Activated CD4-positive, alpha-beta memory T cell treated with anti-CD3 and anti-CD28 coated beads for 36 hours (primary cell): Measurements from ENCODE around the gene TEKT3. TPM values are rescaled to one million over a fixed set of nuclear protein-coding genes. Genes with fewer than 3 reads are reported as not detected.

Experiments
- CTCF ChIA-PET: fragments of 350-600 bp; sonication (Branson Sonifier 250); formaldehyde crosslinking; loops from one replicate; lab custom pipeline; 2021; ENCODE audit warnings: antibody characterized with exemption, inconsistent platforms; lab: Charles Lee
- POLR2A ChIA-PET: fragments of 350-600 bp; sonication (Branson Sonifier 250); formaldehyde crosslinking; loops from one replicate; lab custom pipeline; 2021; ENCODE audit warnings: antibody characterized with exemption; lab: Charles Lee
- DNase-seq: peaks from one replicate; pipeline ENCODE4 v3.0.0-alpha.2; 2020
- H3K27ac Mint-ChIP-seq: one replicate; pipeline ENCODE4 v1.8.0; 2021; ENCODE audit warnings: mixed read lengths
- H3K27me3 Mint-ChIP-seq: one replicate; pipeline ENCODE4 v1.8.0; 2021; ENCODE audit warnings: mixed read lengths
- H3K36me3 Mint-ChIP-seq: one replicate; pipeline ENCODE4 v1.8.0; 2021; ENCODE audit warnings: mixed read lengths
- H3K4me1 Mint-ChIP-seq: one replicate; pipeline ENCODE4 v1.8.0; 2021; ENCODE audit warnings: low read depth, mixed read lengths
- H3K4me3 Mint-ChIP-seq: one replicate; pipeline ENCODE4 v1.8.0; 2021; ENCODE audit warnings: mild to moderate bottlenecking, mixed read lengths
- H3K9me3 Mint-ChIP-seq: one replicate; pipeline ENCODE4 v1.8.0; 2021; ENCODE audit warnings: mixed read lengths
- intact Hi-C: fragments of 100-400 bp; cut with micrococcal nuclease; formaldehyde crosslinking; loops from one replicate; pipeline ENCODE4 v1.15.1; 2023
- total RNA-seq, 2 experiments: library from RNA; stranded (reverse); gene quantifications; one replicate each; pipeline ENCODE4 v1.2.3, GENCODE V29; 2021

Gene TEKT3
- total RNA-seq, 2 experiments from 2014 or later, result 0.33 TPM; not detected in 1

DNA sequence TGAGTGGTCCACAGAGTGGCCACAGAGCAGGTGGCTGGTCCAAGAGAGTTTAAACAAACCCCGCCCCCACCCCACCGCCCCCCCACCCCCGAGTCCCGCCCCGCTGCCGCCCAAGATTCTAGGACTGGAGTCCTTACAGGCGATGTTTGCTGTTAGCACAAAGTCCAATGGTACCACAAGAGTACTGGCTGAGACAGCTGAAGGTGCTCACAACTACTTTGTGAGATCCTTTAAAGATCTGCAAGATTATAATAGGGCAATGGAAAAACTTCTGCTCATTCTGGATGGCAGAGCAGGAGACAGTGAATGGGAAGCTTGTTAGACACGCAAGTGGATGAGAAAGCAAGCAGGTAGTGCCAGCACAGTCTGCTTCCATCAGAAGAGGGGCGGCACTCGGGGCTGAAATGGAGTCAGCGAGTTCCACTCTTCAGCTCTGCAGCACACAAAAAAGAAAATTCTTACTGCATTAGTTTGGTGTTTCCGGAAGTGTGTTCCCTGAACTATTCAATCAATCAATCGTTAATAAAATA lies 4.7 kb upstream of the TEKT3 start:
- POLR2A ChIA-PET, result no interaction called here
- no peaks in the 10 kb centered on the region for H3K36me3 Mint-ChIP-seq
- H3K4me1 Mint-ChIP-seq, result peaks cover 2% of the 10 kb centered on the region
- CTCF ChIA-PET, result no interaction called here
- intact Hi-C loops, result no loop called here
- H3K9me3 Mint-ChIP-seq, result no peaks in the 10 kb centered on the region
- no peak overlapping the region for H3K4me3 Mint-ChIP-seq
- H3K27ac Mint-ChIP-seq, result no peak overlapping the region
- DNase-seq, result no peak
- peaks cover 62% of the 10 kb centered on the region for H3K27me3 Mint-ChIP-seq

DNA sequence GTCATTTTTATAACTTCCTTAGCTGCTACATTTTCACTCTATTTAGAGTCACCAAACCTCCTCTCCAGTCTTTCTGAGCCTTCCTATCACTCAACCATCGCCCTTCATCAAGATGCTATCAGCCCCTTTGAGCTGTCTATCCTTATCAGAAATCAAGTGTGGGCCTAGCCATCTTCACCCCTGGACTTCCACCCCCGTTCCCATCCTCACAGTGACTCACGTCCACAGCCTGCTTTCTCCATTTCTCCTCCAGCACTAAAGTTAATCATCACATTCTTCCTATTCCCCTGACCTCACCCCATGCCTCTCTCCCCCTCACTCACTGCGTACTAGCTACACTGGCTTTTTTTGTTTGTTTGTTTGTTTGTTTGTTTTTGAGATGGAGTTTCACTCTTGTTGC lies 2.4 kb upstream of the TEKT3 start:
- POLR2A ChIA-PET, result no interaction called here
- Mint-ChIP-seq H3K4me3 (no peak overlapping the region), H3K36me3 (no peaks in the 10 kb centered on the region), H3K4me1 (peaks cover 6% of the 10 kb centered on the region), H3K27me3 (peaks cover 59% of the 10 kb centered on the region), H3K27ac (no peak overlapping the region), H3K9me3 (no peaks in the 10 kb centered on the region)
- no peak for DNase-seq
- intact Hi-C loops, result no loop called here
- CTCF ChIA-PET, result no interaction called here

DNA sequence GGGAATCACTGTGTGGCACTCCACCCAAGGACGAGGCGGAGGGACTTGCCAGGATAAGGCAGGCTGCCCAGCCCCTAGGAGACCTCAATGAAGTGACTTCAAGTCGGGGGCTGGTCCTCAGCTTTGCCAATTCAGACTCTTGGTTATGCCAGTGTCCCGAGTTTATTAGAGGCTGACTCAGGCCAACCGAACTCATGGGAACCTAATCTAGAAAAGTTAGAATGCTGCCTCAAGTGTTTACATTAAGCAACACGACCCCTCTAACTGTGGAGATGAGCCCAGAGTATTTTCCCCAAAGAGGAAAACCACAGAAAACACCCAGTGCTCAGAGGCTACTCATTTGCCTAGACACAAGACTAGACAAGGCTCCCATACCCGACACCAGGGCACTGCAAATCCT lies 1.1 kb upstream of the TEKT3 start:
- DNase-seq, result no peak
- ChIA-PET CTCF (no interaction called here), POLR2A (no interaction called here)
- H3K27ac Mint-ChIP-seq, result no peak overlapping the region
- H3K36me3 Mint-ChIP-seq, result no peaks in the 10 kb centered on the region
- H3K4me3 Mint-ChIP-seq, result no peak overlapping the region
- intact Hi-C loops, result no loop called here
- peaks cover 50% of the 10 kb centered on the region for H3K27me3 Mint-ChIP-seq
- H3K9me3 Mint-ChIP-seq, result no peaks in the 10 kb centered on the region
- peaks cover 6% of the 10 kb centered on the region for H3K4me1 Mint-ChIP-seq

DNA sequence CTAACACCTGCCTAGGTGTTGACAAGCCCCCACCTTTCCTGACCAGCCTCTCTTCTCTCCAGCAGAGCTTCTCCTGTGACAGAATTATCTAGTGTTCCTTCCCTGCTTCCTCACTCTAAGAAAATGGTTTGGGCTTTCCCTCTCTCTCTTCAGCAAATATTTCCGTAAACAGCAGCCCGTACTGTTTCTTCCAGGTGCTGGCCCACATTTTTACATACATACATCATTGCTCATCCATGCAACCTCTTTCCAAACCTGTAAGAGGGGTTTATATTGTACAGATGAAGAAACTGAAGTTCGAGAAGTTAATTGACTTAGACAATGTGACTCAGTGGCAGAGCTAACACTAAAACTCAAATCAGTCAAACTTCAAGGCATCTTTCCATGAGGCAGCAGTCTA lies 569 bp upstream of the TEKT3 start:
- Mint-ChIP-seq H3K4me3 (no peak overlapping the region), H3K27me3 (peaks cover 50% of the 10 kb centered on the region), H3K4me1 (peaks cover 6% of the 10 kb centered on the region), H3K27ac (no peak overlapping the region), H3K36me3 (no peaks in the 10 kb centered on the region), H3K9me3 (no peaks in the 10 kb centered on the region)
- intact Hi-C loops, result no loop called here
- CTCF ChIA-PET, result no interaction called here
- POLR2A ChIA-PET, result no interaction called here
- no peak for DNase-seq

DNA sequence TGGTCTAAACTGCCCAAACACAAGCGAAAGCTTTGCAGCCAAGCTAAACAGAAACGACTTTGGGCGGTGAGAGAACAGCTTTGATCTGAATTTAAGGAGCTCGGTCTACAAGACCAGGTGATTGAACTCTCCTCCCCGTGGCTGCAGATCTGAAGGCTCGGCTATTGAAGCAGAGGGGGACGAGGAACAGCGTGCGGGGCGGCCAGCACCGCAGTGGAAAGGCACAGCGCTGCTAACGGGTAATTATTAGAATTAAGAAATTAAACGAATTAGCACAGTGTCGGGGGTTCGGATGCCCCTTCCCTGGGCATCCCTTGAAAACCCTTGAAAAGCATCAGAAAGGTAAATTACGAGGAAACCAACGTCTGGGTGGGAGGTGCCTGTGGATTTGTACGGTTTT lies 431 bp downstream of the TEKT3 start:
- H3K27me3 Mint-ChIP-seq, result peaks cover 44% of the 10 kb centered on the region
- H3K4me1 Mint-ChIP-seq, result peaks cover 6% of the 10 kb centered on the region
- CTCF ChIA-PET, result no interaction called here
- no peaks in the 10 kb centered on the region for H3K9me3 Mint-ChIP-seq
- no peak for DNase-seq
- no peaks in the 10 kb centered on the region for H3K36me3 Mint-ChIP-seq
- POLR2A ChIA-PET, result no interaction called here
- H3K27ac Mint-ChIP-seq, result no peak overlapping the region
- intact Hi-C loops, result no loop called here
- peak overlapping the region; percentile 27 for H3K4me3 Mint-ChIP-seq

DNA sequence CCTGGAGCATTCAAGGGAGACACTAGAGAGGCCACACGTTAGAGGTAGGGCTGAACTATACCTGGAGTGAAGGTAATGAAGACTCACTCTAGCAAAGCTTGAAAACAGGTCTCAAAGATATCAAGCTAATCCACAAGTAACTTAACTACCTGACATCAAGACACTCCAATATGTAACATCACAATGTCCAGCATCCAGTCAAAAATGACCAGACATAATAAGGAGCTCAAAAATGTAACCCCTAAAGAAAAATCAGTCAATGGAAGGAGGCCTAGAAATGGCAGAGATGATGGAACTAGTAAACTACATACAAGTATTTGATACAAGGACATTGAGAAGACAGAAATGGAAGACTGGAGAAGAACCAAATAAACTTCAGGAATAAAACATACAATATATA lies 6.0 kb downstream of the TEKT3 start:
- intact Hi-C loops, result no loop called here
- Mint-ChIP-seq H3K4me3 (no peak overlapping the region), H3K27ac (no peak overlapping the region), H3K36me3 (peaks cover 3% of the 10 kb centered on the region), H3K4me1 (no peaks in the 10 kb centered on the region), H3K27me3 (peaks cover 32% of the 10 kb centered on the region), H3K9me3 (peaks cover 12% of the 10 kb centered on the region)
- CTCF ChIA-PET, result no interaction called here
- POLR2A ChIA-PET, result no interaction called here
- no peak for DNase-seq

DNA sequence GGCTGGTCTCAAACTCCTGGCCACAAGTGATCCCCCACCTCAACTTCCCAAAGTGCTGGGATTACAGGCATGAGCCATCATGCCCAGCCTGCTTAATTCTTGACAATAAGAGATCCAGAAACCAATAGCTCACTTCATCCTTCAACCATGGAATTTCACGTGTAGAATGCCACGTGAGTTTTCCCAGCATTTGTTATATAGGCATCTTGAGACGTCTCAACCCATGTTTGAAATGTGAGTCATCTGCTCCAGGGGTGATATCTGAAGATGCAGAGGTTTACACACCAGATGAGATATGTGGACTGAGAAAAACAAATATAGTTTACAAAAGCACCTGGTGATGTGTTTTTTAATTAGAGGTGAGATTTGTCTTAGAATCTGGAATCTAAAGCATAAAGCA lies 7.1 kb downstream of the TEKT3 start:
- DNase-seq, result no peak
- CTCF ChIA-PET, result no interaction called here
- POLR2A ChIA-PET, result no interaction called here
- Mint-ChIP-seq H3K9me3 (peaks cover 12% of the 10 kb centered on the region), H3K4me3 (no peak overlapping the region), H3K27me3 (peaks cover 28% of the 10 kb centered on the region), H3K27ac (no peak overlapping the region), H3K4me1 (no peaks in the 10 kb centered on the region), H3K36me3 (peaks cover 3% of the 10 kb centered on the region)
- intact Hi-C loops, result no loop called here

DNA sequence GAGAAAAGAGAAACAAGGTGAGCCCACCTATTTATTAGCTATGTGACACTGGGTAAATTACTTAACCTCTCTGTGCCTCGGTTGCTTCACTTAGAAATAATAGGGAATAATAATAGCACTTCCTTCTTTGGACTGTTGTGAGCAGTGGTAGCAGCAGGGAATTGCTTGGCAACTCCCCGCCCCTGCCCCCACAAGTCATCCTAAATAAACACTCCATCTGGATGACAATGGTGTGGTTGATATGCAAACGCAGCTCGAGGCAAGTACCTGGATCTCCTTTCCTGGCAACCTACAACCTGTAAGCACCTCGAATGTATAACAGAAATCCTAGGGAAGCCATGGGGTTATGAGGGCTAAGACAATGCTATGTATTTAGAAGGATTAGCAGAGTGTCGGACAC lies 9.1 kb downstream of the TEKT3 start:
- H3K36me3 Mint-ChIP-seq, result peaks cover 3% of the 10 kb centered on the region
- H3K9me3 Mint-ChIP-seq, result peaks cover 12% of the 10 kb centered on the region
- intact Hi-C loops, result no loop called here
- no peak overlapping the region for H3K4me3 Mint-ChIP-seq
- no peak overlapping the region for H3K27ac Mint-ChIP-seq
- ChIA-PET CTCF (no interaction called here), POLR2A (no interaction called here)
- no peaks in the 10 kb centered on the region for H3K4me1 Mint-ChIP-seq
- H3K27me3 Mint-ChIP-seq, result peaks cover 29% of the 10 kb centered on the region
- no peak for DNase-seq

DNA sequence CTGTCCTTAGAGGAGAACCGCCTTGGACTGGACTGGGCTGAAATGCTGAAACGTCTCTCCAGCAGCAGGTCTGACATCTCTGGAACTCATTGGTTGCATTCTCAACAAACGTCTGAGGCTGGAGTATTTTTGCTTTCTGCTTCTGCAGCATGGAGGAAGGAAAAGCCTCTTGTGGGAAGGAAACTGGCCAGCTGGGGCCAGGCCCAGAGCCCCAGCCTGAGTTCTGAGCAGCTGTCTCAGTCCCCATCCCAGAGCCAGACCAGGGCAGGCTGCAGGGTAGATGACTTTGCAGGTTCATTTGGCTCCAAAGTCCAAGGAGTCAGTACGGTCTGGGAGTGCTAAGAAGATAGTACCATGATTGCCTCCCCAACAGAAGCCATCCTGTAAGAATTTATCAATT lies 18.3 kb downstream of the TEKT3 start:
- no peak for DNase-seq
- Mint-ChIP-seq H3K27ac (no peak overlapping the region), H3K36me3 (no peaks in the 10 kb centered on the region), H3K4me1 (no peaks in the 10 kb centered on the region), H3K27me3 (peaks cover 10% of the 10 kb centered on the region), H3K4me3 (no peak overlapping the region), H3K9me3 (no peaks in the 10 kb centered on the region)
- CTCF ChIA-PET, result no interaction called here
- intact Hi-C loops, result no loop called here
- POLR2A ChIA-PET, result no interaction called here

DNA sequence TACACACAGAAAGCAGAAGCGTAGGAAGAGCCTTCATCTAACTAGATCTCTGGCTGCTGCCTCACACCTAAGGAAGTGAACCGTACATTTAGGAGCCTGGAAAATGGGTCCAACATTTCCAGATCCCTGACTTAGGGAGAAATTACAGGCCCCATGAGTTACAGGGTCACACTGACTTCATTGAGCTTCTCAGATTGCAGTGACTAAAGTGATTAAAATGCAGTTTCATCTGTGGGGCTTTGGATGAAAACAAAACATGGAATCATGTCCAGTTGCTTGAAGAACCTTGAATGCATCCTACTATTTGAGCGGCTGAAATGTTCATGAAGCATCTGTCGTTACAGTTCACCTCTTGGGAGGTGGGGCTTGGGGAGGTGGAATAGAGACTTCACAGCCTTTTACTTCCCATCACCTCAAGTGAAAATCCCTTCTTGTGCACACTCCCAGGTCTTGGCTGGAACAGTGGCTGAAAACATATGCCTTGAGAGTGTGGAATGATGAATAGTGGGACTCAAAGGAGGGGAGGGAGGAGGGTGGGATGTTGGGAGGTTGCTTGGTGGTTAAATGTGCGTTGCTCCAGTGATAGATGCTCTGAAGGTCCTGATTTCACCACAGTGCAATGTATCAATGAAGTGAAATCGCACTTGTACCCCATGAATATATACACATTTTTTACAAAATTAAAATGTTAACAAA lies 19.7 kb downstream of the TEKT3 start:
- Mint-ChIP-seq H3K4me3 (no peak overlapping the region), H3K27me3 (peaks cover 9% of the 10 kb centered on the region), H3K9me3 (no peaks in the 10 kb centered on the region), H3K36me3 (no peaks in the 10 kb centered on the region), H3K27ac (no peak overlapping the region), H3K4me1 (no peaks in the 10 kb centered on the region)
- ChIA-PET CTCF (no interaction called here), POLR2A (no interaction called here)
- intact Hi-C loops, result no loop called here
- no peak for DNase-seq

DNA sequence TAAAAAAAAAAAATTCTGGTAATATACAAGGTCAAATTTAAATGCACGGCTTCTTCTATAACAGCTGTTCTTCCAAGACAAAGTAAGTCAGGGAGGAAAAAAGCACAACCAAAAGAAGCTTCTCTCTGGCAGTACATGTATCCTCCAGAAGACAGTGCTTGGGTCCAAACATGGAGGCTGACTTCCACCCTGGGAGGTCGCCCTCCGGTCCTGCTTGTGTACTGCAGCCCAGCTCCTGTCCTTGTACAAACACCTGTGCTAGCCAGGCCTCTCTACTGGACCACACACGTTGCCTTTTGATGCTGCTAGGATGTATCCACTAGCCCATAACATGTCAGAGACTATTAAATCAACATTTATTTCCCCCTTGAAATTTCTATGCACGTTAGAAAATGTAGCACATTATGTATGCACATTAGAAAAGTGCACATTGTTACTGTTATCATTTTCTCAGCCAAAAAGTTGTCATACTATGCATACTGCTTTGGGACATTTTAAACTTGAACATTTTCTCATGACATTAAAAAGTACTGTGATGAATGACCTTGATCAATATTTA lies 21.9 kb downstream of the TEKT3 start:
- ChIA-PET POLR2A (no interaction called here), CTCF (no interaction called here)
- H3K27ac Mint-ChIP-seq, result no peak overlapping the region
- intact Hi-C loops, result no loop called here
- H3K9me3 Mint-ChIP-seq, result no peaks in the 10 kb centered on the region
- no peak overlapping the region for H3K4me3 Mint-ChIP-seq
- no peak for DNase-seq
- H3K27me3 Mint-ChIP-seq, result peaks cover 8% of the 10 kb centered on the region
- H3K36me3 Mint-ChIP-seq, result no peaks in the 10 kb centered on the region
- no peaks in the 10 kb centered on the region for H3K4me1 Mint-ChIP-seq

DNA sequence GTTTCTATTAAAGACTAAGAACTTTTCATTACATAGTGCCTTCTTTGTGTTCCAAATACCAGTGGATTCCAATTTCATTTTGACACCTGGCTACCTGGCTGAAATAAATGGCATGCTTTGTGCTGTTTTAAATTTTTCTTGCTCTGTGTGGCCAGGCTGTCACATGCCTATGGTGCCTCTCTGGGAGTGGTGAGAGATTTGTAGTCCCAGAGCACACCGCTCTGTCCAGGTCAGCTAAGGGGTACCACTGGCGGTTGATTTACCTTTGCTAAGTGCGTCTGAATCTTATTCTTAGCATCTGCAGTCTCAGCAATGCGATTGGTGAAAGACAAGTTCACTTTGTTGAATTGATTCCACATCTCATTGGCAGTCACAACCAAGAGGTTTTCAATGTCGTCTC lies 29.4 kb downstream of the TEKT3 start:
- H3K27ac Mint-ChIP-seq, result no peak overlapping the region
- ChIA-PET CTCF (no interaction called here), POLR2A (no interaction called here)
- intact Hi-C loops, result no loop called here
- no peaks in the 10 kb centered on the region for H3K36me3 Mint-ChIP-seq
- peaks cover 9% of the 10 kb centered on the region for H3K27me3 Mint-ChIP-seq
- H3K4me3 Mint-ChIP-seq, result no peak overlapping the region
- no peak for DNase-seq
- H3K4me1 Mint-ChIP-seq, result no peaks in the 10 kb centered on the region
- H3K9me3 Mint-ChIP-seq, result no peaks in the 10 kb centered on the region

DNA sequence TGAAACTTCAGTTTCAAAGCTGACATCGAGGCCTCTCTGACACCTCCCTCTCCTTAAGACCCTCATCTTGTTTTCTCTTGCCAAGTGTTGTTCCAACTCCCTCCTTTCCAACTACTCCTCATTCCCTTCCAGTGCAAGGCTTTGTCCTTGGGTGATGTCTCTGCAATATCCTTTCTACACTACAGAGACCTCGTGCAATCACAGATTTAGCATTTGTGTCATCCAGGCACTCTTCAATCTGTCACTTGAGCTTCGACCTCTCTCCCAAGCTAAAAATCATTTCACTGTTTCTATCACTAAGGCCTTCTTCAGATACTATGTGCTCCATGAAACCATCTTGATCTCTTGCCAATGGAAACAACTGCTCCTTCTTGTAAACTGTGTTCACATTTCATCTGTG lies 31.6 kb downstream of the TEKT3 start:
- Mint-ChIP-seq H3K4me3 (no peak overlapping the region), H3K4me1 (no peaks in the 10 kb centered on the region), H3K36me3 (no peaks in the 10 kb centered on the region), H3K27ac (no peak overlapping the region), H3K27me3 (peaks cover 4% of the 10 kb centered on the region), H3K9me3 (no peaks in the 10 kb centered on the region)
- intact Hi-C loops, result no loop called here
- DNase-seq, result no peak
- ChIA-PET POLR2A (no interaction called here), CTCF (no interaction called here)
